Mesodermal cell (in vitro differentiated cells): ENCODE data around the gene CFP.
A peak's percentile ranks its signal among the peaks of the same experiment; 100 is the strongest.

Source experiments
- H3K27ac ChIP-seq: 2 replicates; pipeline ENCODE4 v1.7.0; 2013; ENCODE audit warnings: mild to moderate bottlenecking, low read depth, low read length, moderate library complexity; ENCODE audit not compliant: severe bottlenecking
- H3K36me3 ChIP-seq: 2 replicates; pipeline ENCODE4 v1.7.1; 2013; ENCODE audit warnings: mild to moderate bottlenecking, low read length, moderate library complexity; ENCODE audit not compliant: control insufficient read depth, insufficient read depth
- H3K4me1 ChIP-seq: one replicate; pipeline ENCODE4 v1.7.1; 2013; ENCODE audit warnings: mild to moderate bottlenecking, low read length; ENCODE audit not compliant: insufficient read depth, control insufficient read depth, poor library complexity, severe bottlenecking
- H3K4me3 ChIP-seq: 2 replicates; pipeline ENCODE4 v1.7.0; 2013; ENCODE audit warnings: low read length, control low read depth, mild to moderate bottlenecking; ENCODE audit not compliant: insufficient read depth, poor library complexity, severe bottlenecking; ENCODE audit errors: extremely low read depth
- H3K9me3 ChIP-seq: 2 replicates; pipeline ENCODE4 v1.7.1; 2013; ENCODE audit warnings: mild to moderate bottlenecking, low read length, moderate library complexity; ENCODE audit not compliant: control insufficient read depth
- WGBS, 2 experiments: methylation state at CpG; one replicate each; pipeline ENCODE4 v1.1.5; 2013; ENCODE audit warnings: missing lambda C conversion rate in 2 of 2; ENCODE audit not compliant: insufficient coverage in 2 of 2; 5-methylcytosine and 5-hydroxymethylcytosine counted together

The CFP gene

DNA sequence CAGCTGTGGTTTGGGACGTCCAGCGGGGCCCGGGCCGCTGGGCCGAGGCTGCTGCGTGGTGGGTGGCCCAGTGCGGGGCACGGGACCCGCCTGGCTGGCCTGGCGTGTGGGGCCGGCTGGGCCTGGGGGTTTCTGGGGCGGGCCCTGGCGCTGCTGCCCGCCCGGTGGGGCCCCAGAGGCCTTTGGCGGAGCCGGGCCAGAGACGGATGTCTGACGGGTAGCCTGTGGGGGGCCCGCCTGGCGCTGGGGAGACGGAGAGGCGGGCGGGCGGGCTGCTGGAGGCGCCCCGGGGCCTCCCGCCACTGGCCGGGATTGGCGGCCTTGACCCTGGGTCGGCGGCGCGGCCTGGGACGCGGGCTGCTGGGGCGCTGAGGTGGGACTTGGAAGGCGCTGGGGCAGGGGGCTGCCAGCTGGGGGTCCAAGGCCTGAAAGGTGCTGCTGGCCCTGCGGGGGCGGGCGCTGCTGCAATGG is 55.6 kb downstream of the CFP start:
- Histone ChIP-seq H3K27ac (peak overlapping the region; percentile 95), H3K4me3 (peak overlapping the region; percentile 39)
- WGBS, 2 experiments = 3% methylated on average over 5 of the region's 41 CpGs; no CpG with 5 or more reads in 1 of the 2 experiments

DNA sequence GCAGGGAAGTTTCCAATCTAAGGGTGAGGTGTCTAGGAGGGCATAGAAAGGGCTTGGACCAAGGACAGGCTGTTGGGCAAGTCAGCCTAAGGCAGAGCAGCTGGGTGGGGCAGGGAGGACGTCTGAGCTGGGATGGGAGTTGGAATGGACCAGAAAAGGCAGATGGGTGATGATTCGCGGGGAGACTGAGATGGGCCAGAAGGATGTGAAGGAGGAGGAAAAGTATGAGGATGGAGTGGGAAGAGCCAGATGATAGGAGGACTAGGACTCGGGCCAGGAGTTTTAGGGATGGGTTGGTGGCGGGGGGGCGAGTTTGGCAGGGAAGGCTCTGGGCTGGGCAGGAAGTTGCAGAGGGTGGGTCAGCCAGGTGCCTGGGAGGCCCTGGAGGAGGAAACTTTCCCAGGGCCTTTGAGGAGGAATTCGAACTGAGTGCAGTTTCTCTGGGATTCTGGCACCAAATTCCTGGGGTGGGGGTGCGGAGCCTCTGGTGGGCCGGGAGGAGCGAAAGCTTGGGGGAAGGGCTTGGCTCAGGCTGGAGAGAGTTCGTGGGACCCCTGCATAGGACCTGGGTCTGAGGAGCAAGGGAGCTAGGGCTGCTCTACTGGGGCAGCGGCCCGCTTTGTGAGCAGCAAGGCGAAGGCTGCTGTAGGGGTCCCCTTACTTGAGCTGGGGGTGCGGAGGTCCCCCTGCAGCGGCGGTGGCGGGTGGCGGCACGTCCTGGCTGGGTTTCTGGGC is 56.2 kb downstream of the CFP start:
- H3K4me3 ChIP-seq = peak overlapping the region; percentile 39
- peak overlapping the region; percentile 95 for H3K27ac ChIP-seq
- peaks cover 33% of the 10 kb centered on the region for H3K36me3 ChIP-seq
- H3K4me1 ChIP-seq = peaks cover 19% of the 10 kb centered on the region
- 5 to 15% methylated on average over 4 to 12 of the region's 20 CpGs for whole genome bisulfite sequencing, 2 experiments
- no peaks in the 10 kb centered on the region for H3K9me3 ChIP-seq

More for the DNA sequence above, 55.6 kb downstream of the CFP start:
- H3K36me3 ChIP-seq = peaks cover 30% of the 10 kb centered on the region
- peaks cover 23% of the 10 kb centered on the region for H3K4me1 ChIP-seq
- no peaks in the 10 kb centered on the region for H3K9me3 ChIP-seq
